HEK293 (cell line): ENCODE measurements around the gene ERCC6.

Source experiments
- CTCF ChIP-seq: fragments of 450-650 bp; formaldehyde crosslinking; IDR thresholded peaks from 2 replicates; pipeline ENCODE4 v1.5.1; 2016; ENCODE audit warnings: missing biosample characterization, missing genetic modification characterization
- KLF16 ChIP-seq: fragments of 450-650 bp; formaldehyde crosslinking; IDR thresholded peaks from 2 replicates; pipeline ENCODE4 v1.5.1; 2017; ENCODE audit warnings: missing biosample characterization, missing genetic modification characterization
- YY1 ChIP-seq: fragments of 450-650 bp; formaldehyde crosslinking; IDR thresholded peaks from 2 replicates; pipeline ENCODE4 v1.5.1; 2018; ENCODE audit warnings: missing biosample characterization, missing genetic modification characterization
- ZSCAN16 ChIP-seq: fragments of 450-650 bp; formaldehyde crosslinking; IDR thresholded peaks from 2 replicates; pipeline ENCODE4 v1.5.1; 2016; ENCODE audit warnings: missing biosample characterization, missing genetic modification characterization

- TF ChIP-seq CTCF (tag by site-specific recombination) (no peak), ZSCAN16 (tag by site-specific recombination) (no peak), YY1 (tag by site-specific recombination) (no peak), KLF16 (tag by site-specific recombination) (no peak)
These were observed 52.2 kb downstream of the ERCC6 start for GRCh38 chr10:49486738-49487137.
